Muscle layer of duodenum (tissue), 2 donors: ENCODE measurements around the gene EMCN.

ENCODE experiments used
- H3K27ac ChIP-seq: one replicate; pipeline ENCODE4 v1.7.0; 2013; ENCODE audit warnings: mild to moderate bottlenecking, low read length
- H3K27me3 ChIP-seq: one replicate; pipeline ENCODE4 v1.7.0; 2013; ENCODE audit warnings: low read depth, mild to moderate bottlenecking, control low read depth, low read length
- H3K36me3 ChIP-seq, 2 donors: one replicate each; pipeline ENCODE4 v1.7.0; 2013; ENCODE audit warnings: low read length in 2 of 2, control low read depth in 1 of 2, mild to moderate bottlenecking in 1 of 2; ENCODE audit not compliant: insufficient read depth in 2 of 2, control insufficient read depth in 1 of 2
- H3K4me1 ChIP-seq, 2 donors: one replicate each; pipeline ENCODE4 v1.7.0; 2013; ENCODE audit warnings: low read length in 2 of 2, mild to moderate bottlenecking in 2 of 2, control low read depth in 1 of 2, moderate library complexity in 1 of 2; ENCODE audit not compliant: insufficient read depth in 2 of 2, control insufficient read depth in 1 of 2
- H3K4me3 ChIP-seq, 2 donors: one replicate each; pipeline ENCODE4 v1.7.0; 2013; ENCODE audit warnings: low read length in 2 of 2, low read depth in 1 of 2, mild to moderate bottlenecking in 1 of 2
- H3K9me3 ChIP-seq, 2 donors: one replicate each; pipeline ENCODE4 v1.7.0; 2013; ENCODE audit warnings: low read length in 2 of 2, control low read depth in 1 of 2, mild to moderate bottlenecking in 1 of 2; ENCODE audit not compliant: control insufficient read depth in 1 of 2
- donor health status: healthy.

The EMCN gene

GRCh38 chr4:100489305-100489704 lies 28.5 kb downstream of the EMCN start:
- H3K27ac ChIP-seq = no peak overlapping the region
- H3K36me3 ChIP-seq = no peaks in the 10 kb centered on the region
- no peaks in the 10 kb centered on the region for H3K27me3 ChIP-seq
- no peaks in the 10 kb centered on the region for H3K4me1 ChIP-seq
- H3K9me3 ChIP-seq = peaks cover 0 to 7% of the 10 kb centered on the region in 2 donors
- H3K4me3 ChIP-seq = no peak overlapping the region

GRCh38 chr4:100486496-100486895 lies 31.3 kb downstream of the EMCN start:
- H3K27ac ChIP-seq = no peak overlapping the region

GRCh38 chr4:100483796-100484195 lies 34.0 kb downstream of the EMCN start:
- Histone ChIP-seq H3K9me3 (no peaks in the 10 kb centered on the region), H3K27ac (no peak overlapping the region), H3K27me3 (no peaks in the 10 kb centered on the region), H3K4me1 (no peaks in the 10 kb centered on the region), H3K36me3 (no peaks in the 10 kb centered on the region), H3K4me3 (no peak overlapping the region)

More at GRCh38 chr4:100486496-100486895, 31.3 kb downstream of the EMCN start:
- Histone ChIP-seq H3K4me3 (no peak overlapping the region), H3K36me3 (no peaks in the 10 kb centered on the region), H3K4me1 (no peaks in the 10 kb centered on the region), H3K9me3 (peaks cover 0 to 4% of the 10 kb centered on the region in 2 donors), H3K27me3 (no peaks in the 10 kb centered on the region)

GRCh38 chr4:100479971-100480370 lies 37.9 kb downstream of the EMCN start:
- Histone ChIP-seq H3K36me3 (no peaks in the 10 kb centered on the region), H3K27ac (no peak overlapping the region), H3K27me3 (no peaks in the 10 kb centered on the region), H3K9me3 (no peaks in the 10 kb centered on the region), H3K4me1 (no peaks in the 10 kb centered on the region), H3K4me3 (no peak overlapping the region)

- Histone ChIP-seq H3K9me3 (no peaks in the 10 kb centered on the region), H3K36me3 (no peaks in the 10 kb centered on the region), H3K27me3 (no peaks in the 10 kb centered on the region), H3K4me1 (no peaks in the 10 kb centered on the region), H3K27ac (no peak overlapping the region), H3K4me3 (no peak overlapping the region)
Measured at GRCh38 chr4:100469555-100469954, 48.3 kb downstream of the EMCN start.

- no peaks in the 10 kb centered on the region for H3K4me1 ChIP-seq
- no peaks in the 10 kb centered on the region for H3K27me3 ChIP-seq
- no peak overlapping the region for H3K4me3 ChIP-seq
- H3K36me3 ChIP-seq = no peaks in the 10 kb centered on the region
- no peak overlapping the region for H3K27ac ChIP-seq
- H3K9me3 ChIP-seq = no peaks in the 10 kb centered on the region
Measured at GRCh38 chr4:100466501-100466900, 51.3 kb downstream of the EMCN start.

- Histone ChIP-seq H3K9me3 (no peaks in the 10 kb centered on the region), H3K4me1 (no peaks in the 10 kb centered on the region)
Measured at GRCh38 chr4:100461807-100462605, 55.8 kb downstream of the EMCN start.

GRCh38 chr4:100450449-100450848 lies 67.4 kb downstream of the EMCN start:
- H3K4me3 ChIP-seq = no peak overlapping the region
- H3K36me3 ChIP-seq = no peaks in the 10 kb centered on the region
- H3K9me3 ChIP-seq = peaks cover 3 to 5% of the 10 kb centered on the region in 2 donors
- no peak overlapping the region for H3K27ac ChIP-seq
- H3K4me1 ChIP-seq = no peaks in the 10 kb centered on the region
- H3K27me3 ChIP-seq = no peaks in the 10 kb centered on the region

More at GRCh38 chr4:100461807-100462605, 55.8 kb downstream of the EMCN start:
- Histone ChIP-seq H3K27me3 (no peaks in the 10 kb centered on the region), H3K27ac (no peak overlapping the region), H3K36me3 (no peaks in the 10 kb centered on the region), H3K4me3 (no peak overlapping the region)

GRCh38 chr4:100431416-100431815 lies 86.4 kb downstream of the EMCN start:
- H3K9me3 ChIP-seq = peaks cover 0 to 4% of the 10 kb centered on the region in 2 donors
- no peaks in the 10 kb centered on the region for H3K4me1 ChIP-seq
- no peak overlapping the region for H3K27ac ChIP-seq
- H3K36me3 ChIP-seq = no peaks in the 10 kb centered on the region
- H3K27me3 ChIP-seq = no peaks in the 10 kb centered on the region
- no peak overlapping the region for H3K4me3 ChIP-seq

GRCh38 chr4:100430451-100430850 lies 87.4 kb downstream of the EMCN start:
- no peaks in the 10 kb centered on the region for H3K9me3 ChIP-seq
- H3K27ac ChIP-seq = no peak overlapping the region
- H3K4me1 ChIP-seq = no peaks in the 10 kb centered on the region
- H3K27me3 ChIP-seq = no peaks in the 10 kb centered on the region
- H3K36me3 ChIP-seq = no peaks in the 10 kb centered on the region
- H3K4me3 ChIP-seq = no peak overlapping the region

- H3K9me3 ChIP-seq = no peaks in the 10 kb centered on the region
- no peaks in the 10 kb centered on the region for H3K4me1 ChIP-seq
- no peaks in the 10 kb centered on the region for H3K36me3 ChIP-seq
- no peaks in the 10 kb centered on the region for H3K27me3 ChIP-seq
- H3K4me3 ChIP-seq = no peak overlapping the region
- H3K27ac ChIP-seq = no peak overlapping the region
Measured at GRCh38 chr4:100429616-100430015, 88.2 kb downstream of the EMCN start.

- H3K9me3 ChIP-seq = no peaks in the 10 kb centered on the region
- H3K27ac ChIP-seq = no peak overlapping the region
- no peaks in the 10 kb centered on the region for H3K27me3 ChIP-seq
- H3K36me3 ChIP-seq = no peaks in the 10 kb centered on the region
- H3K4me1 ChIP-seq = no peaks in the 10 kb centered on the region
- H3K4me3 ChIP-seq = no peak overlapping the region
Measured at GRCh38 chr4:100428051-100428450, 89.8 kb downstream of the EMCN start.
